ENCODE measurements around the gene CCER1.

Gene CCER1

GRCh38 chr12:90978117-90978770 is 23.3 kb upstream of the CCER1 start:
- Histone ChIP-seq H3K9ac (ENCODE audit: low read depth, low read length, poor library complexity, severe bottlenecking) (no peak overlapping the region), H3F3A (ENCODE audit: low read depth) (no peaks in the 10 kb centered on the region), H3K9me3 (ENCODE audit: insufficient read depth, low read depth, low read length) (no peaks in the 10 kb centered on the region), H2AFZ (ENCODE audit: low read length) (no peak overlapping the region), H3K4me2 (ENCODE audit: low read depth, low read length, poor library complexity, severe bottlenecking) (no peak overlapping the region), H3K9me2 (replicated peaks; ENCODE audit: low read depth, low read length) (no peaks in the 10 kb centered on the region), H3K79me2 (ENCODE audit: insufficient read depth, low read length) (no peaks in the 10 kb centered on the region), H3K4me1 (ENCODE audit: insufficient read depth, low read length, poor library complexity, severe bottlenecking) (no peaks in the 10 kb centered on the region), H3K36me3 (ENCODE audit: insufficient read depth, low read length) (no peaks in the 10 kb centered on the region), H3K27me3 (ENCODE audit: insufficient read depth, low read length, poor library complexity, severe bottlenecking) (no peaks in the 10 kb centered on the region), H3K4me3 (ENCODE audit: low read length, poor library complexity, severe bottlenecking) (no peak overlapping the region), H4K20me1 (ENCODE audit: insufficient read depth, low read length, poor library complexity, severe bottlenecking) (no peaks in the 10 kb centered on the region)
- TF ChIP-seq CTCF (conservative IDR thresholded peaks at IDR 0.05; ENCODE audit: low read length), result peak; percentile 75
- TF ChIP-seq EZH2phosphoT487 (IDR thresholded peaks at IDR 0.05; ENCODE audit: borderline replicate concordance), result no peak

- Histone ChIP-seq H3K4me2 (ENCODE audit: low read depth, low read length, poor library complexity, severe bottlenecking) (no peak overlapping the region), H3K36me3 (ENCODE audit: insufficient read depth, low read length) (no peaks in the 10 kb centered on the region), H3K4me1 (ENCODE audit: insufficient read depth, low read length, poor library complexity, severe bottlenecking) (no peaks in the 10 kb centered on the region), H3K9me2 (replicated peaks; ENCODE audit: low read depth, low read length) (no peaks in the 10 kb centered on the region), H3K9me3 (ENCODE audit: insufficient read depth, low read depth, low read length) (no peaks in the 10 kb centered on the region), H3K9ac (ENCODE audit: low read depth, low read length, poor library complexity, severe bottlenecking) (no peak overlapping the region), H3F3A (ENCODE audit: low read depth) (no peaks in the 10 kb centered on the region), H2AFZ (ENCODE audit: low read length) (no peak overlapping the region), H3K79me2 (ENCODE audit: insufficient read depth, low read length) (no peaks in the 10 kb centered on the region), H4K20me1 (ENCODE audit: insufficient read depth, low read length, poor library complexity, severe bottlenecking) (no peaks in the 10 kb centered on the region), H3K4me3 (ENCODE audit: low read length, poor library complexity, severe bottlenecking) (no peak overlapping the region), H3K27me3 (ENCODE audit: insufficient read depth, low read length, poor library complexity, severe bottlenecking) (no peaks in the 10 kb centered on the region)
- TF ChIP-seq CTCF (conservative IDR thresholded peaks at IDR 0.05; ENCODE audit: low read length) (no peak), EZH2phosphoT487 (IDR thresholded peaks at IDR 0.05; ENCODE audit: borderline replicate concordance) (no peak)
Observed at GRCh38 chr12:90977224-90977623, 22.2 kb upstream of the CCER1 start.

GRCh38 chr12:90974286-90974685 is 19.3 kb upstream of the CCER1 start:
- H3K4me2 ChIP-seq (ENCODE audit: low read depth, low read length, poor library complexity, severe bottlenecking), result no peak overlapping the region
- no peaks in the 10 kb centered on the region for H3K4me1 ChIP-seq (ENCODE audit: insufficient read depth, low read length, poor library complexity, severe bottlenecking)
- H3K79me2 ChIP-seq (ENCODE audit: insufficient read depth, low read length), result no peaks in the 10 kb centered on the region
- no peaks in the 10 kb centered on the region for H3K9me3 ChIP-seq (ENCODE audit: insufficient read depth, low read depth, low read length)
- no peaks in the 10 kb centered on the region for H3K27me3 ChIP-seq (ENCODE audit: insufficient read depth, low read length, poor library complexity, severe bottlenecking)
- no peaks in the 10 kb centered on the region for H3F3A ChIP-seq (ENCODE audit: low read depth)
- no peaks in the 10 kb centered on the region for H3K36me3 ChIP-seq (ENCODE audit: insufficient read depth, low read length)
- no peak overlapping the region for H3K4me3 ChIP-seq (ENCODE audit: low read length, poor library complexity, severe bottlenecking)
- TF ChIP-seq CTCF (conservative IDR thresholded peaks at IDR 0.05; ENCODE audit: low read length), result no peak
- no peak for TF ChIP-seq EZH2phosphoT487 (IDR thresholded peaks at IDR 0.05; ENCODE audit: borderline replicate concordance)
- no peak overlapping the region for H3K9ac ChIP-seq (ENCODE audit: low read depth, low read length, poor library complexity, severe bottlenecking)
- H3K9me2 ChIP-seq (replicated peaks; ENCODE audit: low read depth, low read length), result no peaks in the 10 kb centered on the region
- H4K20me1 ChIP-seq (ENCODE audit: insufficient read depth, low read length, poor library complexity, severe bottlenecking), result no peaks in the 10 kb centered on the region
- H2AFZ ChIP-seq (ENCODE audit: low read length), result no peak overlapping the region

Data from Loucy (cell line).